Hepatocyte (in vitro differentiated cells): ENCODE data around the gene ITGBL1.

Experiments used
- CTCF ChIP-seq: fragments of 200-600 bp; sonication (generic); IDR thresholded peaks from 2 replicates; pipeline ENCODE4 v1.5.1; 2016; ENCODE audit warnings: antibody characterized with exemption, mild to moderate bottlenecking; ENCODE audit not compliant: poor library complexity
- EZH2phosphoT487 ChIP-seq: fragments of 200-600 bp; sonication (generic); IDR thresholded peaks from one replicate; pipeline ENCODE4 v1.6.1; 2018; ENCODE audit warnings: antibody characterized with exemption, mild to moderate bottlenecking, low read depth, moderate library complexity; ENCODE audit not compliant: unreplicated experiment, severe bottlenecking

- TF ChIP-seq CTCF (no peak), EZH2phosphoT487 (no peak)
These were observed 188.4 kb downstream of the ITGBL1 start for GRCh38 chr13:101640788-101641400.
